ENCODE results near the gene DERA. TPM values are rescaled to one million over a fixed set of nuclear protein-coding genes. Genes with fewer than 3 reads are reported as not detected.

DERA gene
- 27.3 and 31.5 TPM in 2 replicates for total RNA-seq

DNA sequence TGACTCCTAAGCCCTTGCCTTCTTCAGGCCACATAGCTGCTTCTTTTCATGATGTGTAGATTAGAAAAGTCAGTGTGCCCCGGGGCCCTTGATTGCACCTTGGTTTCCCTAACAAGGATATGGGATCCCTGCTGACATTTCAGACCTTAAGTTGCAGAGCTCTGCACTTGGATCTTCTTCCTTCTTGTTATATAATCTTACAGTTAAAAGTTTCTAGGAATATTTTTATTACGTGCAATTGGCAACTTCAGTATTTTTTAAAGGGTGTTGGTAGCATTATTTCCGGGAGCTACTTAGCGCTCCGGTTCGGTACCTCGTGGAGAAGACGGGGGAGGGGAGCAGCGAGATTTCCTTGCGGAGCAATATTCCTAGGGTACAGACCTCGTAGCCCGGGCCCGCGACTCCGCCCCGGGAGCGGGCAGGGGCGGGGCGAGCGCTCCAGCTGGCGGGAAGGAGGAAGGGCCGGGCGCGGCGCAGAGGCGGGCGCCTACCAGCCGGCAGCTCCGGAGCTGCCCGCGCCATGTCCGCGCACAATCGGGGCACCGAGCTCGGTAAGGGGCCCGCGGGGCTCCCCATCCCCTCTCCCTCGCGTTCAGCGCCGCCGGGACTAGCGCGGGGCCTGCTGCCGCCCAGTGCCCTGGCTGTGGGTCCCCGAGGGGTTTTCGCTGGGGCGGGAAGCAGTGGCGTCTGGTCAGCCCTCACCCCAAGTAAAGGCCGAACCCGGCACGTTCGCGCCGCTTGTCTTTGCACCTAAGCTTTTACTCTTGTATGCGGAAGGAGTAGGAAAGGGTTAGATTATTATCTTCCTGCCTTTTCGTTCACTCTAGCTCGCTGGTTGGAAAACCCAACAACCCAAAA lies at the start of gene DERA:
Gene DERA (plus strand): TSS at position 469 of the 858 bp plus-strand sequence. CDS start 52 bp downstream, at position 521.

DNA sequence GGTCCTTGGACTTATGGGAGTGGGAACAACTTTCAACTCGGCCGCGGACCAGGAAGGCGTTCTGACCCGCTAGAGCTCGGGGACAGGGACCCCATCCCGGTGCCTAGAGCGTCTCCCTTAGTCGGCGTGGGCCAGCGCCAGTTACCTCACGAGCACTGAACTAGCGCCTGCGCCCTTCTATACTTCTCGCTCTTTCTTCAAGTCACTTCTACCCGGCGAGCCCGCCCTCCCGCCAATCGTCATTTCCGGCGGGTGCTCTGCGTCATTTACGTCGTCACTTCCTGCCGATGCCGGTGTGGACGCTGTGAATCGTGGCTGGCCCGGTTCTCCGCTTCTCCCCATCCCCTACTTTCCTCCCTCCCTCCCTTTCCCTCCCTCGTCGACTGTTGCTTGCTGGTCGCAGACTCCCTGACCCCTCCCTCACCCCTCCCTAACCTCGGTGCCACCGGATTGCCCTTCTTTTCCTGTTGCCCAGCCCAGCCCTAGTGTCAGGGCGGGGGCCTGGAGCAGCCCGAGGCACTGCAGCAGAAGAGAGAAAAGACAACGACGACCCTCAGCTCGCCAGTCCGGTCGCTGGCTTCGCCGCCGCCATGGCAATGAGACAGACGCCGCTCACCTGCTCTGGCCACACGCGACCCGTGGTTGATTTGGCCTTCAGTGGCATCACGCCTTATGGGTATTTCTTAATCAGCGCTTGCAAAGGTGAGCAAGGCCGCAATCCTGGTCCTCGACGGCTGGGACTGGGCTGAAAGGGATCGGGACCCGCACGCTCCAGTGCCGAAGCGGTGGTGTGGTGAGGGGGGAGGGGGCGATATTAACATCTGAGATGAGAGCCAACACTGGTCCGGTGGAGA lies 28.8 kb upstream of the DERA start, which contains the start of gene STRAP:
Gene STRAP (plus strand): TSS at position 270 of the 854 bp plus-strand sequence. CDS start 321 bp downstream, at position 591.

Other genes starting within 250 kb of the DERA start
- 41.0 and 93.4 TPM in 2 replicates for gene EPS8, start 121.9 kb upstream of the DERA start, total RNA-seq
- 85.8 and 106 TPM in 2 replicates for gene STRAP, start 28.9 kb upstream of the DERA start, total RNA-seq